Liver (tissue), 9 donors: Measurements from ENCODE around the gene NMRAL1. TPM values are rescaled to one million over a fixed set of nuclear protein-coding genes. Genes with fewer than 3 reads are reported as not detected.

Experiments
- DNase-seq: peaks from one replicate; pipeline ENCODE4 v3.0.0-alpha.2; 2017; ENCODE audit warnings: low spot score
- H3K27ac ChIP-seq, 2 donors: one replicate each; pipeline ENCODE4 v1.7.0; 2013; ENCODE audit warnings: inconsistent platforms in 2 of 2, low read length in 2 of 2, control low read depth in 1 of 2, low read depth in 1 of 2, mild to moderate bottlenecking in 1 of 2
- H3K27me3 ChIP-seq, 4 donors: one replicate each; pipeline versions ENCODE4 v1.6.1 to v1.7.0; 2013; ENCODE audit warnings: low read length in 3 of 4, inconsistent platforms in 1 of 4, mild to moderate bottlenecking in 1 of 4, moderate library complexity in 1 of 4; ENCODE audit not compliant: control insufficient read depth in 4 of 4, insufficient read depth in 4 of 4
- H3K36me3 ChIP-seq, 4 donors: one replicate each; pipeline versions ENCODE4 v1.6.1 to v1.7.0; 2013; ENCODE audit warnings: low read length in 3 of 4, mild to moderate bottlenecking in 3 of 4, low read depth in 1 of 4, moderate library complexity in 1 of 4; ENCODE audit not compliant: control insufficient read depth in 4 of 4, insufficient read depth in 3 of 4
- H3K4me1 ChIP-seq, 4 donors: one replicate each; pipeline versions ENCODE4 v1.6.1 to v1.7.0; 2013; ENCODE audit warnings: low read length in 3 of 4, mild to moderate bottlenecking in 3 of 4, moderate library complexity in 1 of 4; ENCODE audit not compliant: control insufficient read depth in 4 of 4, insufficient read depth in 4 of 4
- H3K4me3 ChIP-seq, 3 donors: one replicate each; pipeline versions ENCODE4 v1.6.1 to v1.7.0; 2013; ENCODE audit warnings: low read length in 3 of 3, control low read depth in 1 of 3, low read depth in 1 of 3, mild to moderate bottlenecking in 1 of 3
- H3K9ac ChIP-seq, 2 donors: one replicate each; pipeline ENCODE4 v1.7.0; 2013; ENCODE audit warnings: low read length in 2 of 2, mild to moderate bottlenecking in 2 of 2, moderate library complexity in 2 of 2, control low read depth in 1 of 2, low read depth in 1 of 2
- H3K9me3 ChIP-seq, 4 donors: one replicate each; pipeline versions ENCODE4 v1.6.1 to v1.7.0; 2013; ENCODE audit warnings: low read length in 3 of 4; ENCODE audit not compliant: control insufficient read depth in 4 of 4
- ATF3 ChIP-seq: IDR thresholded peaks from 2 replicates; pipeline ENCODE4 v1.6.1; 2016; ENCODE audit warnings: antibody characterized with exemption
- CTCF ChIP-seq: fragments of 150-350 bp; IDR thresholded peaks from 2 replicates; pipeline ENCODE4 v1.5.1; 2017; ENCODE audit warnings: improper control_type of control experiment, low read depth, low read length; ENCODE audit not compliant: missing input control
- EGR1 ChIP-seq, 2 donors: IDR thresholded peaks; 2 replicates each; pipeline ENCODE4 v1.6.1; 2016 to 2018; ENCODE audit warnings: antibody characterized with exemption in 2 of 2, low read depth in 2 of 2
- FOXA1 ChIP-seq: IDR thresholded peaks from 2 replicates; pipeline ENCODE4 v1.6.1; 2016; ENCODE audit warnings: antibody characterized with exemption
- FOXA2 ChIP-seq: IDR thresholded peaks from 2 replicates; pipeline ENCODE4 v1.6.1; 2016; ENCODE audit warnings: antibody characterized with exemption
- GABPA ChIP-seq, 2 donors: IDR thresholded peaks in 1 of 2; conservative IDR thresholded peaks in 1 of 2; 2 replicates each; pipeline ENCODE4 v1.6.1; 2016; ENCODE audit warnings: antibody characterized with exemption in 2 of 2, mild to moderate bottlenecking in 1 of 2, moderate library complexity in 1 of 2
- HNF4A ChIP-seq, 2 donors: conservative IDR thresholded peaks; 2 replicates each; pipeline ENCODE4 v1.6.1; 2016; ENCODE audit warnings: antibody characterized with exemption in 2 of 2, mild to moderate bottlenecking in 2 of 2
- HNF4G ChIP-seq: IDR thresholded peaks from 2 replicates; pipeline ENCODE4 v1.6.1; 2016; ENCODE audit warnings: antibody characterized with exemption
- JUND ChIP-seq, 2 donors: IDR thresholded peaks; 2 replicates each; pipeline ENCODE4 v1.6.1; 2016; ENCODE audit warnings: antibody characterized with exemption in 2 of 2
- NR2F2 ChIP-seq: IDR thresholded peaks from 2 replicates; pipeline ENCODE4 v1.6.1; 2016; ENCODE audit warnings: antibody characterized with exemption
- RAD21 ChIP-seq, 2 donors: IDR thresholded peaks; 2 replicates each; pipeline ENCODE4 v1.6.1; 2016; ENCODE audit warnings: antibody characterized with exemption in 2 of 2, mild to moderate bottlenecking in 2 of 2
- RXRA ChIP-seq, 2 donors: IDR thresholded peaks; 2 replicates each; pipeline ENCODE4 v1.6.1; 2017 to 2018; ENCODE audit warnings: antibody characterized with exemption in 2 of 2, mild to moderate bottlenecking in 1 of 2
- SP1 ChIP-seq: IDR thresholded peaks from 2 replicates; pipeline ENCODE4 v1.6.1; 2018; ENCODE audit warnings: antibody characterized with exemption, mild to moderate bottlenecking
- TAF1 ChIP-seq: conservative IDR thresholded peaks from 2 replicates; pipeline ENCODE4 v1.6.1; 2016; ENCODE audit warnings: antibody characterized with exemption, mild to moderate bottlenecking
- YY1 ChIP-seq: IDR thresholded peaks from 2 replicates; pipeline ENCODE4 v1.6.1; 2016; ENCODE audit warnings: antibody characterized with exemption, mild to moderate bottlenecking
- WGBS: extraction: QIAGEN DNeasy Blood & Tissue Kit; methylation state at CpG from one replicate; pipeline ENCODE4 v1.1.7; 2013; 5-methylcytosine and 5-hydroxymethylcytosine counted together
- polyA plus RNA-seq, 2 donors: library from polyadenylated mRNA; stranded (reverse) in 1 of 2; unstranded in 1 of 2; fragments of 200-250 nt in 1 of 2; fragments of >200 nt in 1 of 2; fragmentation: Nextera tagmentation in 1 of 2; extraction: Ambion mirVana in 1 of 2; gene quantifications; one replicate each; pipeline versions ENCODE4 v1.2.1 to v1.2.3, GENCODE V29; 2013 to 2015
- total RNA-seq, 2 donors: library from RNA; depleted of rRNA; stranded (reverse); fragments of >200 nt; gene quantifications; one replicate each; pipeline ENCODE4 v1.2.3, GENCODE V29; 2014
- TF ChIP-seq, protein P1 (sequence below): IDR thresholded peaks from 2 replicates; pipeline ENCODE4 v1.6.1; 2016; ENCODE audit warnings: antibody characterized with exemption
- TF ChIP-seq, protein P2 (sequence below): IDR thresholded peaks from 2 replicates; pipeline ENCODE4 v1.6.1; 2016; ENCODE audit warnings: antibody characterized with exemption
- TF ChIP-seq, protein P3 (sequence below): IDR thresholded peaks from 2 replicates; pipeline ENCODE4 v1.6.1; 2016; ENCODE audit warnings: antibody characterized with exemption, mild to moderate bottlenecking
- donor health status: healthy.
- donor health status: healthy.
- donor health status: healthy.
- donor health status: healthy.
- donor health status: healthy.

NMRAL1 gene
- total and polyA plus RNA-seq, 4 donors: 20.1 to 45.4 (median 28.3) TPM

DNA sequence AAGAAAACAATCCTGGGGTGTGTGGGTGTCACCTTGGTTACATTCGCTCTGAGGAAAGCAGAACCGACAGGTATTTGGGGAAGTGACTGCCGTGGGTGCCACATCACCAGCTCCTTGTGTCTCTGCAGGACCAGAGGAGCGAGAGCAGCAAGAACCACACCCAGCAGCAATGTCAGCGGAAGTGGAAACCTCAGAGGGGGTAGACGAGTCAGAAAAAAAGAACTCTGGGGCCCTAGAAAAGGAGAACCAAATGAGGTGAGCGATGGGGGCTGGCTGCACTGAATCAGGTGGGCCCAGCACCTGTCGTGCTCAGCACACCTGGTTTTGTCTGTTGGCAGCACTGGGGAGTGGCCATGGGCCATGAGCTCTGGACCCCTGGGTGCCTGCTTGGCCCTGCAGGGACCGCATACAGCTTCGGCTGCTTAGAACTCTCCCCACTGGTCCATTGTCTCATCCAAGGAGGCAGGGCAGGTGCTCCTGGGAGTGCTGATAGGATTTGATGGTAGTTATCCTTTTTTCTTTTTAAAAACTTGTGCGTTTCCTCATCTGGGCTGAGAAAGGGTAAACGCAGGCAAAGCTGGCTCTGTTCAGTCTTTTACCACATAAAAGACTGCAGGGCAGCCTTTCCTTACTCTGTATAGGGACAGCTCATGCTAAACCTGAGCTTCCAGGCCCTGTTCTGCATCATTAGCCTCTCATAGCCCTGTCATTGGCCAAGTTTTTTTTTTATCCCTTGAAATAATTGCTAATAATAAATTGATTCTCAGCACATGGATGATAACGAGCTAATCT, 31.1 kb upstream of the NMRAL1 start:
- no peaks in the 10 kb centered on the region for H3K9me3 ChIP-seq
- no peak for DNase-seq
- 80% methylated on average over 13 of the region's 13 CpGs for WGBS
- TF ChIP-seq HNF4A (conservative IDR thresholded peaks at IDR 0.05) (no peak), GABPA (IDR thresholded peaks at IDR 0.05 in 1 of 2, conservative IDR thresholded peaks at IDR 0.05 in 1 of 2) (no peak), JUND (IDR thresholded peaks at IDR 0.05) (no peak)
- peak overlapping the region; percentile 26 to 39 for H3K27ac ChIP-seq
- peaks cover 15 to 28% (median 23%) of the 10 kb centered on the region in 4 donors for H3K36me3 ChIP-seq
- no peak overlapping the region for H3K9ac ChIP-seq
- H3K4me1 ChIP-seq: peaks cover 3 to 16% (median 9%) of the 10 kb centered on the region in 4 donors
- H3K27me3 ChIP-seq: no peaks in the 10 kb centered on the region
- H3K4me3 ChIP-seq: no peak overlapping the region

DNA sequence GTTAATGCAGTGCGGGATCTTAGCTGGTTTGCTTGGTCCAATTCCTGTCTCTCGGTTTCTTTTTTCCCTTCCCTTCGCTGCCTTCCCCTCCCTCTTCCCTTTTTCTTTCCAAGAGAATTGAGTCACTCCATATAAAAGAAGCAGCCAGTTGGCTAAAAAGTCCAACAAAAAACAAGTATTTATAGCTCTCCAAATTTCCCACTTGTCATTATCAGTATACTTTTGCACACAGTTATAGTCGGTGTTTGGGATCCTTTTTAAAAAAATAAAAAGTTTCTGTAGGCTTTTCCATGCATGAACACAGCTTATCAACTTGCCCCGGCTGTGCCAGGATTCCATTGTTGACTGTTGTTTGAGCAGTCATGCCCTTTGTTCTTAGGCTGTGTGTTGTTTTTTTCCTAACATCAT, 26.6 kb upstream of the NMRAL1 start:
- H3K9ac ChIP-seq: no peak overlapping the region
- no peaks in the 10 kb centered on the region for H3K9me3 ChIP-seq
- no peak overlapping the region for H3K4me3 ChIP-seq
- peaks cover 7 to 20% (median 10%) of the 10 kb centered on the region in 4 donors for H3K4me1 ChIP-seq
- peak overlapping the region in 1 of 2 donors; percentile 49 for H3K27ac ChIP-seq
- DNase-seq: no peak
- 31% methylated on average over 5 of the region's 5 CpGs for WGBS
- no peaks in the 10 kb centered on the region for H3K27me3 ChIP-seq
- TF ChIP-seq RAD21 (IDR thresholded peaks at IDR 0.05): peak; percentile 18 to 20
- TF ChIP-seq RXRA (IDR thresholded peaks at IDR 0.05): peak in 1 of 2 donors; percentile 55
- TF ChIP-seq NR2F2: peak; percentile 22
- no peak for TF ChIP-seq ATF3
- TF ChIP-seq HNF4A (conservative IDR thresholded peaks at IDR 0.05): peak; percentile 48 to 72
- peak; percentile 82 for TF ChIP-seq FOXA2
- TF ChIP-seq SP1: peak; percentile 45
- TF ChIP-seq JUND (IDR thresholded peaks at IDR 0.05): peak in 1 of 2 donors; percentile 30
- TF ChIP-seq, protein P1, sequence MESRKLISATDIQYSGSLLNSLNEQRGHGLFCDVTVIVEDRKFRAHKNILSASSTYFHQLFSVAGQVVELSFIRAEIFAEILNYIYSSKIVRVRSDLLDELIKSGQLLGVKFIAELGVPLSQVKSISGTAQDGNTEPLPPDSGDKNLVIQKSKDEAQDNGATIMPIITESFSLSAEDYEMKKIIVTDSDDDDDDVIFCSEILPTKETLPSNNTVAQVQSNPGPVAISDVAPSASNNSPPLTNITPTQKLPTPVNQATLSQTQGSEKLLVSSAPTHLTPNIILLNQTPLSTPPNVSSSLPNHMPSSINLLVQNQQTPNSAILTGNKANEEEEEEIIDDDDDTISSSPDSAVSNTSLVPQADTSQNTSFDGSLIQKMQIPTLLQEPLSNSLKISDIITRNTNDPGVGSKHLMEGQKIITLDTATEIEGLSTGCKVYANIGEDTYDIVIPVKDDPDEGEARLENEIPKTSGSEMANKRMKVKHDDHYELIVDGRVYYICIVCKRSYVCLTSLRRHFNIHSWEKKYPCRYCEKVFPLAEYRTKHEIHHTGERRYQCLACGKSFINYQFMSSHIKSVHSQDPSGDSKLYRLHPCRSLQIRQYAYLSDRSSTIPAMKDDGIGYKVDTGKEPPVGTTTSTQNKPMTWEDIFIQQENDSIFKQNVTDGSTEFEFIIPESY: no peak
- TF ChIP-seq TAF1: no peak
- no peak for TF ChIP-seq EGR1 (IDR thresholded peaks at IDR 0.05; ENCODE audit: low read depth in 2 of 2)
- TF ChIP-seq HNF4G: peak; percentile 20
- TF ChIP-seq GABPA (IDR thresholded peaks at IDR 0.05 in 1 of 2, conservative IDR thresholded peaks at IDR 0.05 in 1 of 2): no peak
- TF ChIP-seq, protein P2, sequence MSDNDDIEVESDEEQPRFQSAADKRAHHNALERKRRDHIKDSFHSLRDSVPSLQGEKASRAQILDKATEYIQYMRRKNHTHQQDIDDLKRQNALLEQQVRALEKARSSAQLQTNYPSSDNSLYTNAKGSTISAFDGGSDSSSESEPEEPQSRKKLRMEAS: no peak
- TF ChIP-seq, protein P3, sequence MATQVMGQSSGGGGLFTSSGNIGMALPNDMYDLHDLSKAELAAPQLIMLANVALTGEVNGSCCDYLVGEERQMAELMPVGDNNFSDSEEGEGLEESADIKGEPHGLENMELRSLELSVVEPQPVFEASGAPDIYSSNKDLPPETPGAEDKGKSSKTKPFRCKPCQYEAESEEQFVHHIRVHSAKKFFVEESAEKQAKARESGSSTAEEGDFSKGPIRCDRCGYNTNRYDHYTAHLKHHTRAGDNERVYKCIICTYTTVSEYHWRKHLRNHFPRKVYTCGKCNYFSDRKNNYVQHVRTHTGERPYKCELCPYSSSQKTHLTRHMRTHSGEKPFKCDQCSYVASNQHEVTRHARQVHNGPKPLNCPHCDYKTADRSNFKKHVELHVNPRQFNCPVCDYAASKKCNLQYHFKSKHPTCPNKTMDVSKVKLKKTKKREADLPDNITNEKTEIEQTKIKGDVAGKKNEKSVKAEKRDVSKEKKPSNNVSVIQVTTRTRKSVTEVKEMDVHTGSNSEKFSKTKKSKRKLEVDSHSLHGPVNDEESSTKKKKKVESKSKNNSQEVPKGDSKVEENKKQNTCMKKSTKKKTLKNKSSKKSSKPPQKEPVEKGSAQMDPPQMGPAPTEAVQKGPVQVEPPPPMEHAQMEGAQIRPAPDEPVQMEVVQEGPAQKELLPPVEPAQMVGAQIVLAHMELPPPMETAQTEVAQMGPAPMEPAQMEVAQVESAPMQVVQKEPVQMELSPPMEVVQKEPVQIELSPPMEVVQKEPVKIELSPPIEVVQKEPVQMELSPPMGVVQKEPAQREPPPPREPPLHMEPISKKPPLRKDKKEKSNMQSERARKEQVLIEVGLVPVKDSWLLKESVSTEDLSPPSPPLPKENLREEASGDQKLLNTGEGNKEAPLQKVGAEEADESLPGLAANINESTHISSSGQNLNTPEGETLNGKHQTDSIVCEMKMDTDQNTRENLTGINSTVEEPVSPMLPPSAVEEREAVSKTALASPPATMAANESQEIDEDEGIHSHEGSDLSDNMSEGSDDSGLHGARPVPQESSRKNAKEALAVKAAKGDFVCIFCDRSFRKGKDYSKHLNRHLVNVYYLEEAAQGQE: peak; percentile 55
- TF ChIP-seq YY1: peak; percentile 83
- TF ChIP-seq FOXA1: peak; percentile 54
- no peak for TF ChIP-seq CTCF
- peaks cover 0 to 3% (median 1%) of the 10 kb centered on the region in 4 donors for H3K36me3 ChIP-seq
